GM12892 (cell line): Measurements from ENCODE around the gene RPTOR.

Experiments
- DNase-seq: peaks from one replicate; pipeline ENCODE4 v3.0.0; 2011; ENCODE audit not compliant: insufficient read length
- FAIRE-seq: peaks from 2 replicates; lab custom pipeline; 2011; peaks lifted over from hg19 to GRCh38; lab: Jason Lieb, UNC
- POLR2A ChIP-seq: IDR thresholded peaks from 2 replicates; pipeline ENCODE4 v1.6.1; 2011; ENCODE audit warnings: low read depth, low read length, control low read depth
- POLR2AphosphoS5 ChIP-seq: IDR thresholded peaks from 2 replicates; pipeline ENCODE4 v1.6.1; 2011; ENCODE audit warnings: low read depth, low read length, control low read depth
- TAF1 ChIP-seq: IDR thresholded peaks from 2 replicates; pipeline ENCODE4 v1.6.1; 2011; ENCODE audit warnings: low read depth, mild to moderate bottlenecking, control low read depth, low read length, borderline replicate concordance

RPTOR gene

DNA sequence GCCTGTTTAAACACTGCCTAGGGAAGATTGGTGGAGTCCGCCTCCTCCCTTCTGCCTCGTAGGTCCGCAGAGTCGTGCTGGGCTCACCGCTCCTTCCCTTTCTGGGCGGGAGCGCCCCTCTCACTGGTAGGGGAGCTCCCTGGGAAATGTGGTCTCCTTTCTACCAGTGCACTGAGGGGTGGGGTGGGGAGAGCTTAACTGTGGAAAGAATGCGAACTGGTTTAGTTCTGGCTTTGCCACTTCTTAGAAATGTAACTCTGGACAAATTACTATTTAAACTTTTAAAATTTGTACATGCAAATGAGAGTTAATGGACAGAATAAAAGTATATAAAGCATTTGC, 105.7 kb downstream of the RPTOR start:
- DNase-seq (no peak), FAIRE-seq (no peak)
- TF ChIP-seq POLR2A, result no peak
- no peak for TF ChIP-seq POLR2AphosphoS5
- no peak for TF ChIP-seq TAF1

- FAIRE-seq, result no peak
- no peak for DNase-seq
- TF ChIP-seq TAF1 (no peak), POLR2AphosphoS5 (no peak), POLR2A (no peak)
Measured at GRCh38 chr17:80650751-80651518, 106.3 kb downstream of the RPTOR start.

GRCh38 chr17:80652756-80653330, 108.2 kb downstream of the RPTOR start:
- TF ChIP-seq POLR2A, result no peak
- no peak for TF ChIP-seq TAF1
- TF ChIP-seq POLR2AphosphoS5, result no peak
- no peak for FAIRE-seq
- DNase-seq, result no peak

GRCh38 chr17:80653856-80654255, 109.2 kb downstream of the RPTOR start:
- FAIRE-seq (no peak), DNase-seq (no peak)
- TF ChIP-seq POLR2AphosphoS5 (no peak), TAF1 (no peak), POLR2A (no peak)

GRCh38 chr17:80655608-80656007, 111.0 kb downstream of the RPTOR start:
- TF ChIP-seq POLR2A (no peak), TAF1 (no peak), POLR2AphosphoS5 (no peak)
- DNase-seq (no peak), FAIRE-seq (no peak)

- TF ChIP-seq POLR2A, result no peak
- TF ChIP-seq POLR2AphosphoS5, result no peak
- TF ChIP-seq TAF1, result no peak
- FAIRE-seq (no peak), DNase-seq (no peak)
Measured at GRCh38 chr17:80656590-80656989, 112.0 kb downstream of the RPTOR start.

DNA sequence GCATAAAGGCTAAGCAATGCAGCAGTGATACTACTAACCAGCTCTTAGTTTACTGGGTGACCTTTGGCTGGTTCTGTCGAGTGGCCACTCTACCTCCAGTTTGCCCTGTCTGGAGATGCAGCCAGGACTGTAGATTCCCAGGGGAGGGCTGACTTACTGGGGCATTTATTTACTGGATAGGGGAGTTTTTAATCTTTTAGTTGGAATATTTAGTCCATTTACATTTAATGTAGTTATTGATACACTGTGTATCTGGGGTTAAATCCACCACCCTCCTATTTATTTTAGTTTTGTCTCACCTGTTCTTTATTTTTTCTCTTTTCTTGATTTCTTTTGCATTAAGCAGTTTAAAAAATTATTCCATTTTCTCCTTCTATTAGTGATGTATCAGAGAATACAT, 112.9 kb downstream of the RPTOR start:
- no peak for DNase-seq
- FAIRE-seq, result no peak
- no peak for TF ChIP-seq POLR2A
- no peak for TF ChIP-seq POLR2AphosphoS5
- TF ChIP-seq TAF1, result no peak

DNA sequence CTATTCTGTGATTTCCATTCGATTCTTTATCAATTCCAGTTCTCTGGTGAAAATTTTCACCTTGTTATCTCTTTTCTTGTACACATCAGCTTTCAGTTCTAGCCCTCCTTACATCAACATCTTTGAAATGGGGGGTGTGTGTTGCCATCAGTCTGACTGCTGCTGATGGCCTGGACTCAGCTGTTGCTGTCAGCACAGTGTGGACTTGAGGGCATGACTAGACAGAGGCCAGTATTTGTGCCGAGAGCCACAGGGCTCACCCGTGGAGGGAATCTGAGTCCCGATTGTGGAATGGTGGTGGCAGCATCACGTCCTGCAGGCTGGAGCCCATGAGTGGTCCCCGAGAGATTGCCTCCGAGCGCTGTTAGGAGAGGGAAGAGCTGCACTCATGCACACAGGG, 114.2 kb downstream of the RPTOR start:
- peak; percentile 24 for FAIRE-seq
- DNase-seq, result no peak
- TF ChIP-seq POLR2AphosphoS5 (no peak), TAF1 (no peak), POLR2A (no peak)

- FAIRE-seq, result no peak
- TF ChIP-seq POLR2A (no peak), TAF1 (no peak), POLR2AphosphoS5 (no peak)
Measured at GRCh38 chr17:80659651-80660050, 115.0 kb downstream of the RPTOR start.

GRCh38 chr17:80660527-80661198, 116.0 kb downstream of the RPTOR start:
- TF ChIP-seq TAF1 (no peak), POLR2A (no peak), POLR2AphosphoS5 (no peak)
- DNase-seq (no peak), FAIRE-seq (no peak)

More at GRCh38 chr17:80659651-80660050, 115.0 kb downstream of the RPTOR start:
- DNase-seq, result no peak

- FAIRE-seq (no peak), DNase-seq (no peak)
- TF ChIP-seq POLR2AphosphoS5, result no peak
- no peak for TF ChIP-seq TAF1
- no peak for TF ChIP-seq POLR2A
Measured at GRCh38 chr17:80662557-80662956, 117.9 kb downstream of the RPTOR start.

- TF ChIP-seq POLR2A (no peak), POLR2AphosphoS5 (no peak), TAF1 (no peak)
- FAIRE-seq (no peak), DNase-seq (no peak)
Measured at GRCh38 chr17:80663781-80664206, 119.2 kb downstream of the RPTOR start.

GRCh38 chr17:80664217-80664790, 119.7 kb downstream of the RPTOR start:
- DNase-seq (no peak), FAIRE-seq (no peak)
- TF ChIP-seq TAF1, result no peak
- no peak for TF ChIP-seq POLR2A
- TF ChIP-seq POLR2AphosphoS5, result no peak

GRCh38 chr17:80665792-80666191, 121.2 kb downstream of the RPTOR start:
- DNase-seq (no peak), FAIRE-seq (no peak)
- TF ChIP-seq TAF1 (no peak), POLR2AphosphoS5 (no peak), POLR2A (no peak)
